ENCODE measurements around the gene CHERP. TPM values are rescaled to one million over a fixed set of nuclear protein-coding genes. Genes with fewer than 3 reads are reported as not detected.
"Not testable (repeated sequence)": the region's sequence is repeated elsewhere in the genome, so short reads cannot be mapped to it uniquely, and the experiment has no call there.

Gene CHERP
- total RNA-seq, 2 experiments from 2014 or later = 47.1 to 48.2 TPM

GRCh38 chr19:16509141-16510061 lies 32.8 kb downstream of the CHERP start:
- no peak overlapping the region for H3K4me3 Mint-ChIP-seq
- no peaks in the 10 kb centered on the region for H3K4me1 ChIP-seq (ENCODE audit: insufficient read depth, low read length)
- POLR2A ChIA-PET = no interaction called here

DNA sequence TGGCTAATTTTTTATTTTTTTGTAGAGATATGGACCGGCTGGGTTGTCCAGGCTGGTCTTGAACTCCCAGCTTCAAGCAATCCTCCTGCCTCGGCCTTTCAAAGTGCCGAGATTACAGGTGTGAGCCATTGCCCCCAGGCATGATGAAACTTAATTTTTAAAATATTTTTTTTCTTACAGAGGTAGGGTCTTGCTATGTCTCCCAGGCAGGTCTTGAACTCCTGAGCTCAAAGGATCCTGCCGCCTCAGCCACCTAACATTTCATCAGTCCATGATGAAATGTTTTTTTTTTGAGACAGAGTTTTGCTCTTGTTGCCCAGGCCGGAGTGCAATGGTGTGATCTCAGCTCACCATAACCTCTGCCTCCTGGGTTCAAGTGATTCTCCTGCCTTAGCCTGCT lies 33.7 kb downstream of the CHERP start:
- no peak for TF ChIP-seq CTCF (IDR thresholded peaks at IDR 0.05)
- ChIA-PET CTCF (no interaction called here), POLR2A (no interaction called here)
- no peak overlapping the region for H3K4me3 ChIP-seq (ENCODE audit: low read length)
- H3K36me3 ChIP-seq (ENCODE audit: insufficient read depth, low read length) = peaks cover 8% of the 10 kb centered on the region
- H3K36me3 Mint-ChIP-seq (ENCODE audit: low read depth) = peaks cover 8% of the 10 kb centered on the region
- no peak overlapping the region for H3K27ac Mint-ChIP-seq
- no peak for DNase-seq
- H3K4me3 Mint-ChIP-seq = no peak overlapping the region
- ATAC-seq (ENCODE audit: poor library complexity) = no peak
- H3K27me3 Mint-ChIP-seq = no peaks in the 10 kb centered on the region
- intact Hi-C loops (cut with DNase I, micrococcal nuclease) = no loop called here
- H3K4me1 Mint-ChIP-seq (ENCODE audit: low read depth) = no peaks in the 10 kb centered on the region
- no peaks in the 10 kb centered on the region for H3K27me3 ChIP-seq (ENCODE audit: control insufficient read depth in 1 of 2, insufficient read depth in 2 of 2, low read length in 2 of 2)
- H3K9me3 Mint-ChIP-seq = no peaks in the 10 kb centered on the region
- no peak overlapping the region for H3K27ac ChIP-seq (ENCODE audit: low read depth in 1 of 2, low read length in 2 of 2)
- no peaks in the 10 kb centered on the region for H3K4me1 ChIP-seq (ENCODE audit: insufficient read depth, low read length)
- H3K9me3 ChIP-seq (ENCODE audit: control insufficient read depth in 1 of 2, insufficient read depth in 1 of 2, low read length in 2 of 2) = no peaks in the 10 kb centered on the region

More at GRCh38 chr19:16509141-16510061, 32.8 kb downstream of the CHERP start:
- DNase-seq (no peak), ATAC-seq (ENCODE audit: poor library complexity) (no peak)
- Mint-ChIP-seq H3K36me3 (ENCODE audit: low read depth) (peaks cover 7% of the 10 kb centered on the region), H3K27me3 (no peaks in the 10 kb centered on the region), H3K4me1 (ENCODE audit: low read depth) (no peaks in the 10 kb centered on the region), H3K9me3 (no peaks in the 10 kb centered on the region), H3K27ac (no peak overlapping the region)
- Histone ChIP-seq H3K9me3 (ENCODE audit: control insufficient read depth in 1 of 2, insufficient read depth in 1 of 2, low read length in 2 of 2) (no peaks in the 10 kb centered on the region), H3K27me3 (ENCODE audit: control insufficient read depth in 1 of 2, insufficient read depth in 2 of 2, low read length in 2 of 2) (no peaks in the 10 kb centered on the region), H3K36me3 (ENCODE audit: insufficient read depth, low read length) (peaks cover 2% of the 10 kb centered on the region), H3K4me3 (ENCODE audit: low read length) (no peak overlapping the region), H3K27ac (ENCODE audit: low read depth in 1 of 2, low read length in 2 of 2) (no peak overlapping the region)
- CTCF ChIA-PET = no interaction called here
- intact Hi-C loops (cut with DNase I, micrococcal nuclease) = no loop called here
- TF ChIP-seq CTCF (IDR thresholded peaks at IDR 0.05) = no peak

GRCh38 chr19:16506961-16507360 lies 35.3 kb downstream of the CHERP start:
- ChIA-PET CTCF (no interaction called here), POLR2A (no interaction called here)
- no peaks in the 10 kb centered on the region for H3K4me1 Mint-ChIP-seq (ENCODE audit: low read depth)
- intact Hi-C loops (cut with DNase I, micrococcal nuclease) = no loop called here
- H3K36me3 Mint-ChIP-seq (ENCODE audit: low read depth) = peaks cover 8% of the 10 kb centered on the region
- H3K4me3 Mint-ChIP-seq = no peak overlapping the region
- H3K36me3 ChIP-seq (ENCODE audit: insufficient read depth, low read length) = peaks cover 12% of the 10 kb centered on the region
- no peak for TF ChIP-seq CTCF (IDR thresholded peaks at IDR 0.05)
- DNase-seq (no peak), ATAC-seq (ENCODE audit: poor library complexity) (no peak)
- no peak overlapping the region for H3K27ac ChIP-seq (ENCODE audit: low read depth in 1 of 2, low read length in 2 of 2)
- no peaks in the 10 kb centered on the region for H3K4me1 ChIP-seq (ENCODE audit: insufficient read depth, low read length)
- no peaks in the 10 kb centered on the region for H3K9me3 Mint-ChIP-seq
- no peak overlapping the region for H3K4me3 ChIP-seq (ENCODE audit: low read length)
- no peaks in the 10 kb centered on the region for H3K27me3 ChIP-seq (ENCODE audit: control insufficient read depth in 1 of 2, insufficient read depth in 2 of 2, low read length in 2 of 2)
- H3K27ac Mint-ChIP-seq = no peak overlapping the region
- H3K9me3 ChIP-seq (ENCODE audit: control insufficient read depth in 1 of 2, insufficient read depth in 1 of 2, low read length in 2 of 2) = no peaks in the 10 kb centered on the region
- no peaks in the 10 kb centered on the region for H3K27me3 Mint-ChIP-seq

DNA sequence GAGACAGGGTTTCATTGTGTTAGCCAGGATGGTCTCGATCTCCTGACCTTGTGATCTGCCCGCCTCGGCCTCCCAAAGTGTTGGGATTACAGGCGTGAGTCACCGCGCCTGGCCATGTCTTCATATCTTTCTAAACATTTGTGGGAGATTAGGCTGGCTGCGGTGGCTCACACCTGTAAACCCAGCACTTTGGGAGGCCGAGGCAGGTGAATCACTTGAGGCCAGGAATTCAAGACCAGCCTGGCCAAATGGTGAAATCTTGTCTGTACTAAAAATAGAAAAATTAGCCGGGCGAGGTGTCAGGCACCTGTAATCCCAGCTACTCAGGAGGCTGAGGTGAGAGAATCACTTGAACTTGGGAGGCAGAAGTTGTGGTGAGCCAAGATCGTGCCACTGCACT lies 36.1 kb downstream of the CHERP start:
- H3K27me3 Mint-ChIP-seq; H3K4me1 Mint-ChIP-seq (ENCODE audit: low read depth); ATAC-seq (ENCODE audit: poor library complexity); intact Hi-C loops (cut with DNase I, micrococcal nuclease); H3K36me3 Mint-ChIP-seq (ENCODE audit: low read depth); H3K9me3 ChIP-seq (ENCODE audit: control insufficient read depth in 1 of 2, insufficient read depth in 1 of 2, low read length in 2 of 2); H3K27ac ChIP-seq (ENCODE audit: low read depth in 1 of 2, low read length in 2 of 2); H3K4me3 ChIP-seq (ENCODE audit: low read length); CTCF ChIA-PET; POLR2A ChIA-PET; H3K27ac Mint-ChIP-seq; H3K27me3 ChIP-seq (ENCODE audit: control insufficient read depth in 1 of 2, insufficient read depth in 2 of 2, low read length in 2 of 2); DNase-seq; H3K4me1 ChIP-seq (ENCODE audit: insufficient read depth, low read length); H3K4me3 Mint-ChIP-seq; H3K9me3 Mint-ChIP-seq: not testable (repeated sequence)
- H3K36me3 ChIP-seq (ENCODE audit: insufficient read depth, low read length) = peaks cover 12% of the 10 kb centered on the region

Data from CD4-positive, alpha-beta T cell (primary cell).